Stimulated activated CD8-positive, alpha-beta memory T cell treated with anti-CD3 and anti-CD28 coated beads, Interleukin-4, amount 100 ng/mL, for 24 hours (primary cell): ENCODE measurements around the gene FAM20C.
"Not testable (repeated sequence)": the region's sequence is repeated elsewhere in the genome, so short reads cannot be mapped to it uniquely, and the experiment has no call there.

Source experiments
- DNase-seq: peaks from one replicate; pipeline ENCODE4 v3.0.0-alpha.2; 2020; ENCODE audit warnings: low read depth

FAM20C gene

GRCh38 chr7:228610-229009 lies 36.2 kb downstream of the FAM20C start:
- DNase-seq, result no peak

GRCh38 chr7:229184-229964 lies 37.0 kb downstream of the FAM20C start:
- DNase-seq, result no peak

GRCh38 chr7:230274-230673 lies 37.9 kb downstream of the FAM20C start:
- DNase-seq, result no peak

DNA sequence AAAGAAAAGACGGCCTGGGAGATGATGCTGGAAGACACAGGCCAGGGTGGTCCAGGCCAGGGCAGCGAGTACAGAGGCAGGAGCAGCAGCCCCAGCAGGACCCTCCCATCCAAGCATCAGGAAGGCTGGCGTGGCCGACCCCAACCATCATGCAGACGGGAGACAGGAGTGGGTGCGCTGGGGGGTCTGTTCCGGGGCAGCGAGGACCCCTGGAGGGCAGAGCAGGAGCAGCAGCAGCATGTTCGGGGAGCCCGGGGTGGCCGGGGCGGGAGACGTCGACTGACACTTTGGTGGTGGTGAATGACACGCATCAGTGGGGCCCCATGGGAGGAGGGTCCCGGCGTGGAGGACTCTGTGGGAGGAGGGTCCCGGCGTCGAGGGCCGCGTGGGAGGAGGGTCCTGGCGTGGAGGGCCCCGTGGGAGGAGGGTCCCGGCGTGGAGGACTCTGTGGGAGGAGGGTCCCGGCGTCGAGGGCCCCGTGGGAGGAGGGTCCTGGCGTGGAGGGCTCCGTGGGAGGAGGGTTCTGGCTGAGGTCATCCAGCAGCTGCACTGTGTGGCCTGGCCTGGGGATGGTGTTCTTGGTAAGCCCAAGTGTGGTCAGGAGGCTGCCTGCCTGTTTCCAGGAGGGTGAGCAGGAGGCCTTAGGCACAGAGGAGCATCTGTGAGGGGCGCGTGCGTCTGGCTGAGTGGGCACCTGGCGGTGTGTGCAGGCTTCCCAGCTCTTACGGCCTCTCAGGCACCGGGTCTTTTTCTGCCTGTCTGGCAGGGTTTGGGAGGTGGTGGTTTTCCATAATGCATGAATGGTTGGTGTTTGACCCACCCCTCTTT lies 38.9 kb downstream of the FAM20C start:
- DNase-seq, result no peak

DNA sequence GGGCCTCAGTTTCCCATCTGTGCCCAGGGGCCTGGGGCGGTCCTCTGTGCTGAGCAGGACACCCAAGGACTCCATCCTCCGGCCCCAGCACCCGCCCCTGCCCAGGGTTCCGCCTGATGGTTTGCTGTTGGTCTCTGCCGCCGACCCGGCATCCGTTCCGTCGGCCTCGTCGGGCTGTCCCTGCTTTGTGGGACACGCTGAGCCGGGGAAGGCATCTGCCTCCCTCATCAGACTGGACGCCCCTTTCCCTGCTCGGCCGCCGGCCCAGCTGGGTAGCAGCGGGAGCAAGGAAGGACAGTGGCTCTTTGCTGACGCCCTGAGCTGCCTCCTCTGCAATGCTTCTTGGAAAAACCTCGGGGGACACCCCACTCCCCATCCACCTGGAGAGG lies 39.5 kb downstream of the FAM20C start:
- DNase-seq, result no peak

DNA sequence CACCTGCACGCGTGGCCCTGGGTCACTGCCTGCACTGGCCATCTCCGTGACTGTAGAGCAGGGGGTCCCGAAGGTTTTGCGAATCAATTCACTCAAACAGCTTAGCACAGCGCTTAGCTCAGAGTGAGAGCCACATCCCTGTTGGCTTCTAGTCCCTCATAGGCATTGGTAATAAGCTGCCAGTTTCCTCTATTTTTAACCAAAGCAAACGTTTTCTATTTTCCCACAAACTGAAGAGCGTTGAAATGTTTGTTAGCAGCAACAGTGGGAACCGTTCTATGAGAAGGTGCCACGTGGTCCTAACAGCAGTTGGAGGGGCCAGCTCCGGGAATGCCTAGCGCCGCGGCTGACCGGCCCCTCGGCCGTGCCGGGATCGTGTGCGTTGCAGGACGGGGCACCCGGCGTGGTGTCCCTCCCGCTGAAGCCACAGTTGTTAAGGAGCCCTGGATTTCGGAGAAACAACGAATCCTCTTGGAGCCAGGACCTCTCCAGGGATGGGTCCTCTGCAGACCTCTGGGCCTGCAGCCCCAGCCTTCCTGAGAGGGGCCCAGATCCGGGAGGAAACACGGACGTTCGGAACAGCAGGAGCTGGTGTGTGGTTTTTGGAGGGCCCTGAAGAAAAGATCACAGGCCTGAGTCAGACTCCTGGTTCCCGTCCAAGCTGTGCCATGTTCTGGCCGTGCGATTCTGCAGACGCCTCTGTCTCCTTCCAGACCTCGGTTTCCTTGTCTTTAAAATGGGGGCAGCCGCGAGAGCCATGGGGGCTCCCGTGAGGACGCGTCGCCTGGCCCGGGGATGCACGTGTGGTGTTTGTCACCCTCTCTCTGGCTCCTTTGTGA lies 40.3 kb downstream of the FAM20C start:
- DNase-seq, result no peak

DNA sequence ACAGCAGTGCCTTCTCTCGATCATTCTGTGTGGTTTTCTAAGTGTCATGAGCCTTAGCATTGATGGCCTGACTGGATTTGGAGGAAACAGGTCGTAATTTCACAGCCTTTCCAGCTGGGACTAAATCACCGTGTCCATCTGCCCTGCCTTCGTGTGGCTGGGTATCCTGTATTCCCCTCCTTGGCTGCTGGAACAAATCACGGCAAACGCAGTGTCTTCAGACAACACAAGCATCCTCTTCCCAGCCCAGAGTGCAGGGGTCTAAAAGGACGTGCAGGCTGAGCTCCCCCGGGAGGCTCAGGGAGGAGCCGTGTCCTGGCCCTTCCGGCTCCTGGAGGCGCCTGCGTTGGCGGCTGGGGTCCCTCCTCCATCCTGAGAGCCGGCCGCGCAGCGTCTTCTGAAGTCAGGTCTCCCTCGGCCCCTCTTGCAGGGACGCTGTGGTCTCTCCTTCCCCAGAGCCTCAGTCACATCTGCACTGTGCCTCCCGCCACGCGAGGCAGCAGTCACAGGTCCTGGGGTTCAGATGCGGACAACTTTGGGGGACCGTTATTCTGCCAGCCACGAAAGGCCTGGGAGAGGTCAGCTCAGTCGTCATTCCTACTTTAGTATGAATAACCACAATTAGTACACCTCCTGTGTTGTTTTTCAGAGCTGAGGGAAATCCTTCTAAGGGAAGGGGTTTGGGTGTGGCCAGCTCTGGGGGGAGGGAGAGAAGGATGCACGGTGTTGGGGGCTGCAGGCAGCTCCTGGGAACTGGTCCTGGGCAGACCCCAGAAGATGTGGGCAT lies 41.1 kb downstream of the FAM20C start:
- DNase-seq, result no peak

GRCh38 chr7:234051-234707 lies 41.8 kb downstream of the FAM20C start:
- no peak for DNase-seq

DNA sequence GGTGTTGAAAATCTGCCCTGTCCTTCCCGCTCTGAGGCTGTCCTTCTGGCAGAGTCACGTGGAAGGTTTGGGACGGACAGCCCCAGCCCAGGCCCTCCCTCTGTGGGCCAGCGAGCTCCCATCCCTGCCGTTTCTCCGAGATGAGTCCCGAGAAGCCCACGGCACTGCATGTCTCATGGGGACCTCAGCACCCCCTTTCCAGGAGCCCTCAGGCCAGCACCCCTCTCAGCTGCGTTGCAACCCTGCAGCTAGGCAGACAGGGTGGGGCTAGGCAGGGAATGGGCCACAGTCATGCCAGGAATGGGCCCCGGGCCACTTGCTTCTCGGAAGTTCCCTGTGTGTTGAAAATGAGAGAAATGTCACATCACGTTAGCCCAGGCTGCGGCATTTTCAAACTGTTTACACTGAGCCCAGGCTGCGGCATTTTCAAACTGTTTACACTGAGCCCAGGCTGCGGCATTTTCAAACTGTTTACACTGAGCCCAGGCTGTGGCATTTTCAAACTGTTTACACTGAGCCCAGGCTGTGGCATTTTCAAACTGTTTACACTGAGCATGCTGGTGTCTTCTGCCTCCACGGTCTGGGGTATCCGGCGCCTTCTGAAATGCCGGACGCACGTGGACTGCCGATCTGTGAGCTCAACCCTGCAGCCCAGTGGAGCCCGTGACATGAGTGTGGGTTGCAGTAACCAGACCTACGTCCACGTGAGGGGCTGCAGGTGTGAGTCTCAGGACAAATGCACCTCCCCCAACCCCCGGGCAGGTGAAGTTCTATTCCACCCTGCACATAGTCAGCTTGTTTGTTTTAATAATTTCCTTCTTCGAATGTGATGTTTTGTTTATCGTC lies 42.6 kb downstream of the FAM20C start:
- no peak for DNase-seq

GRCh38 chr7:235576-236395 lies 43.4 kb downstream of the FAM20C start:
- DNase-seq, result no peak

GRCh38 chr7:236967-237366 lies 44.6 kb downstream of the FAM20C start:
- no peak for DNase-seq

- no peak for DNase-seq
Observed at GRCh38 chr7:237385-237784, 45.0 kb downstream of the FAM20C start.

DNA sequence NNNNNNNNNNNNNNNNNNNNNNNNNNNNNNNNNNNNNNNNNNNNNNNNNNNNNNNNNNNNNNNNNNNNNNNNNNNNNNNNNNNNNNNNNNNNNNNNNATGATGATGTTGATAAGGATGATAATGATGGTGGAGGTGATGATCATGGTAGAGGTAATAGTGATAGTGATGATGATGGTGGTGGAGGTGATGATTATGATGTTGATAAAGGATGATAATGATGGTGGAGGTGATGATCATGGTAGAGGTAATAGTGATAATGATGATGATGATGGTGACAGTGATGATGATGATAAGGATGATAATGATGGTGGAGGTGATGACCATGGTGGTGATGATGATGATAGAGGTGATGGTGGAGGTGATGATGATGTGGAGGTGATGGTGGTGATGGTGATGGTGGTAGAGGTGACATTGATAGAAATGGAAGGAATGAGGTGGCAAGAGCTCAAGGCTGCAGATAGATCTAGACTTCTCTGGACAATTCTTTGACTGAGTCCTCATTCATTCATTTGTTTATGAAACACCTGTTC lies 47.8 kb downstream of the FAM20C start:
- no peak for DNase-seq

DNA sequence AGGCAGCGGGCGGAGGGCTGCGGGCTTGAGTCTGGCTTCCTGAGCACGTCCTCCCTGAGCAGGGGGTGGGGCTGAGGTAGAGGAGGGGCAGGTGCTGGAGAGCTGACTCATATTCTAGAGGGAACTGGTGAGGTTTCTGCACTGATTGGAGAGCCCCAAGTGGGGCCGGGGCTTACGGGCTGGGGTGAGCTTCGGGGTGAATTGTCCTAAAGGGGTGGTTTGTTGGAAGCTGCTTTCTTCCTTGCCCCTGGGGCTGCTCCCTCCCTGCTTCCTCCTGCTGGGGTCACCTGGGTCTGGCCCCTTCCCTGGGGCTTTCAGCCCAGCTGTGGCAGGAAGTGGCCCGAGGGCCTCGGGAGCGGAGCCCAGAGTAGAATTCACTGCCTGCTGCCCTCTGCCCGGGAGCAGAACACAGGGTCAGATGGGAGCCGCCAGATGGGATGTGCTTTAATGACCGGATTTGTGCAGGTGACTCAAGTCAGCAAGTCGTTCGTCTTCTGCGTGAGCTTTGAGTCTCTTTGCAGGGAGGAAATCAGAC lies 48.6 kb downstream of the FAM20C start:
- DNase-seq, result no peak

DNA sequence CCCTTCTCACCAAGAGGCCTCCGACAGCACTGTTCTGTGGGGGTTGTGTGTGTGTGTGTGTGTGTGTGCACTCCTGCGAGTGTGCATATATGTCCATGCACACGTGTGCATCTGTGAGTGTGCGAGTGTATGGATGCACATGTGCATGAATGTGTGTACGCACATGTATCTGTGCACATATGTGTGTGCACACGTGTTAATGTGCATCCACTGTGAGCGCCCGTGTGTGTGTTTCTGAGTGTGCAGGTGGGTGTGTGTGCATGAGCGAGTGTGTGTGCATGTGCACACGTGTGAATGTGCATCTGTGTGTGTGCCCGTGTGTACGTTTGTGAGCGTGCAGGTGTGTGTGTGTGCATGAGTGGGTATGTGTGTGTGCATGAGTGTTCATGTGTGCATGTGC lies 49.1 kb downstream of the FAM20C start:
- no peak for DNase-seq

GRCh38 chr7:242826-243579 lies 50.6 kb downstream of the FAM20C start:
- not testable (repeated sequence) for DNase-seq

- DNase-seq, result not testable (repeated sequence)
Observed at GRCh38 chr7:243580-243978, 51.2 kb downstream of the FAM20C start.

DNA sequence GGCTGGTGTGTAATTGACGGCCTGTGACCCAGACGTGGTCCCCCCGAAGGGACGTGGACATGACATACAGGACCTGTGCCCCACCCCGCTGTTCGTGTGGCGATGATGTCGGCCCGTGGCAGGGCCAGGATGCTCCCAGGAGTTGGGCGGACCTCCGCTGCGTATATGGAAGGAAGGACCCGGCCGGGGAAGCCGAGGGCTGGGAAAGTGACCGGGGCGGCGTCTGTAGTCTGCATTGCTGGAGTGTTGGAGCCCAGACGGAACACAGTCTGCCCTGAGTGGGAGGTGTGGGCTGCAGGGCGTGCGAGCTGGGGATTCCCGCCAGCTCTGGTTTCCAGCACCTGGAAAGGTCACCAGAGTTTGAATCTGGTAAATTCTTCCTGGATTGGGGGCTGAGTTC lies 52.6 kb downstream of the FAM20C start:
- DNase-seq, result no peak
